ENCODE data around the gene GPRC5A. TPM values are rescaled to one million over a fixed set of nuclear protein-coding genes. Genes with fewer than 3 reads are reported as not detected.

GPRC5A gene
- total RNA-seq, 1 experiment from 2014 or later: 742 TPM

GRCh38 chr12:12859690-12860089, 31.7 kb upstream of the GPRC5A start:
- intact Hi-C loops (cut with micrococcal nuclease; ENCODE audit: unreplicated experiment): no loop called here
- Mint-ChIP-seq H3K27ac (ENCODE audit: unreplicated experiment) (peak overlapping the region; percentile 19), H3K9me3 (ENCODE audit: low read depth, unreplicated experiment) (peaks cover 5% of the 10 kb centered on the region), H3K4me1 (ENCODE audit: low read depth, unreplicated experiment) (peaks cover 8% of the 10 kb centered on the region), H3K4me3 (ENCODE audit: low read depth, unreplicated experiment) (no peak overlapping the region), H3K27me3 (ENCODE audit: unreplicated experiment) (no peaks in the 10 kb centered on the region), H3K36me3 (ENCODE audit: insufficient read depth, unreplicated experiment) (peaks cover 16% of the 10 kb centered on the region)
- CTCF ChIA-PET: no interaction called here
- BruUV-seq (replicated peaks): no TSS peak
- DNase-seq: no peak
- TF ChIP-seq CTCF (IDR thresholded peaks at IDR 0.05; ENCODE audit: unreplicated experiment): no peak

GRCh38 chr12:12864243-12864642, 27.1 kb upstream of the GPRC5A start:
- peaks cover 18% of the 10 kb centered on the region for H3K36me3 Mint-ChIP-seq (ENCODE audit: insufficient read depth, unreplicated experiment)
- H3K4me3 Mint-ChIP-seq (ENCODE audit: low read depth, unreplicated experiment): no peak overlapping the region
- BruUV-seq (replicated peaks): no TSS peak
- no peaks in the 10 kb centered on the region for H3K27me3 Mint-ChIP-seq (ENCODE audit: unreplicated experiment)
- peaks cover 18% of the 10 kb centered on the region for H3K4me1 Mint-ChIP-seq (ENCODE audit: low read depth, unreplicated experiment)
- no peak overlapping the region for H3K27ac Mint-ChIP-seq (ENCODE audit: unreplicated experiment)
- no peak for DNase-seq
- intact Hi-C loops (cut with micrococcal nuclease; ENCODE audit: unreplicated experiment): no loop called here
- peaks cover 4% of the 10 kb centered on the region for H3K9me3 Mint-ChIP-seq (ENCODE audit: low read depth, unreplicated experiment)
- CTCF ChIA-PET: no interaction called here
- TF ChIP-seq CTCF (IDR thresholded peaks at IDR 0.05; ENCODE audit: unreplicated experiment): no peak

GRCh38 chr12:12868477-12869235, 22.7 kb upstream of the GPRC5A start:
- peak overlapping the region; percentile 64 for H3K27ac Mint-ChIP-seq (ENCODE audit: unreplicated experiment)
- CTCF ChIA-PET: no interaction called here
- peaks cover 47% of the 10 kb centered on the region for H3K36me3 Mint-ChIP-seq (ENCODE audit: insufficient read depth, unreplicated experiment)
- peaks cover 51% of the 10 kb centered on the region for H3K4me1 Mint-ChIP-seq (ENCODE audit: low read depth, unreplicated experiment)
- H3K4me3 Mint-ChIP-seq (ENCODE audit: low read depth, unreplicated experiment): no peak overlapping the region
- peaks cover 2% of the 10 kb centered on the region for H3K9me3 Mint-ChIP-seq (ENCODE audit: low read depth, unreplicated experiment)
- H3K27me3 Mint-ChIP-seq (ENCODE audit: unreplicated experiment): no peaks in the 10 kb centered on the region
- intact Hi-C loops (cut with micrococcal nuclease; ENCODE audit: unreplicated experiment): no loop called here
- no peak for TF ChIP-seq CTCF (IDR thresholded peaks at IDR 0.05; ENCODE audit: unreplicated experiment)
- DNase-seq: no peak
- BruUV-seq (replicated peaks): no TSS peak

GRCh38 chr12:12870465-12870864, 20.9 kb upstream of the GPRC5A start:
- intact Hi-C loops (cut with micrococcal nuclease; ENCODE audit: unreplicated experiment): loop anchor here (5.0 kb wide), 1 partner anchor 68 kb away; no protein-coding TSS in a partner anchor
- DNase-seq: no peak
- Mint-ChIP-seq H3K9me3 (ENCODE audit: low read depth, unreplicated experiment) (no peaks in the 10 kb centered on the region), H3K4me3 (ENCODE audit: low read depth, unreplicated experiment) (peak overlapping the region; percentile 34), H3K36me3 (ENCODE audit: insufficient read depth, unreplicated experiment) (peaks cover 41% of the 10 kb centered on the region), H3K27me3 (ENCODE audit: unreplicated experiment) (no peaks in the 10 kb centered on the region), H3K4me1 (ENCODE audit: low read depth, unreplicated experiment) (peaks cover 66% of the 10 kb centered on the region), H3K27ac (ENCODE audit: unreplicated experiment) (peak overlapping the region; percentile 99)
- no TSS peak for BruUV-seq (replicated peaks)
- TF ChIP-seq CTCF (IDR thresholded peaks at IDR 0.05; ENCODE audit: unreplicated experiment): no peak
- CTCF ChIA-PET: interaction anchor here (0.9 kb wide), 1 partner anchor 21 kb away, joined by 3 read pairs; the partner anchor contains the start of gene GPRC5A
